ENCODE results near the gene MGAT5B. TPM values are rescaled to one million over a fixed set of nuclear protein-coding genes. Genes with fewer than 3 reads are reported as not detected.

The MGAT5B gene
- total and polyA plus RNA-seq, 4 experiments from 2014 or later, result 0.25 to 2.4 (median 1.8) TPM; not detected in 1

DNA sequence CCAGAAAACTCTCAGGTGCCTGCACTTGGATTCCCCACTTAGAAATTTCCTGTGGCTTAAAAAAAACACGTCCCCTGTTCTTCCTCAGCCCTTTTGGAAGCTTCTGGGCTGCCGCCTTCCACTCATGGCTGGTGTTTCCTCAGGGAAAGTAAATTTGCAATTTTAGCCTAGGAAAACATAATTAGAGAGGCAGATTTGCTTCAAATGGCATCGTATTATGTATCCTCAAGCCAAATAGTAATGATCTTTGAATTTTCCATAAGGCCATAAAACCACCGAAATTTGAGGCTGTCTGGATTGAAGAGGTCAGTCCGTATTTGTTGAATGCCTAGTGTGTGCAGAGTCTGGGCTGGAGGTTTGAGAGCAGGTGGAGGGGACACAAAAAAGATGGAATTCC is 17.7 kb downstream of the MGAT5B start:
- Histone ChIP-seq H3K9me3 (ENCODE audit: control insufficient read depth in 1 of 2, low read length in 2 of 2) (no peaks in the 10 kb centered on the region), H3K36me3 (ENCODE audit: insufficient read depth, low read length) (no peaks in the 10 kb centered on the region), H3K27me3 (ENCODE audit: insufficient read depth, low read length) (no peaks in the 10 kb centered on the region), H3K4me1 (ENCODE audit: insufficient read depth, low read length) (no peaks in the 10 kb centered on the region), H3K27ac (ENCODE audit: low read depth, low read length) (no peak overlapping the region), H3K4me3 (ENCODE audit: low read length in 2 of 2) (no peak overlapping the region)
- Mint-ChIP-seq H3K36me3 (no peaks in the 10 kb centered on the region), H3K27ac (no peak overlapping the region), H3K27me3 (no peaks in the 10 kb centered on the region), H3K4me1 (no peaks in the 10 kb centered on the region), H3K9me3 (no peaks in the 10 kb centered on the region), H3K4me3 (no peak overlapping the region)
- intact Hi-C loops (cut with micrococcal nuclease), result no loop called here
- POLR2A ChIA-PET (ENCODE audit: partially characterized antibody), result no interaction called here
- CTCF ChIA-PET (ENCODE audit: partially characterized antibody), result no interaction called here
- no peak for DNase-seq

DNA sequence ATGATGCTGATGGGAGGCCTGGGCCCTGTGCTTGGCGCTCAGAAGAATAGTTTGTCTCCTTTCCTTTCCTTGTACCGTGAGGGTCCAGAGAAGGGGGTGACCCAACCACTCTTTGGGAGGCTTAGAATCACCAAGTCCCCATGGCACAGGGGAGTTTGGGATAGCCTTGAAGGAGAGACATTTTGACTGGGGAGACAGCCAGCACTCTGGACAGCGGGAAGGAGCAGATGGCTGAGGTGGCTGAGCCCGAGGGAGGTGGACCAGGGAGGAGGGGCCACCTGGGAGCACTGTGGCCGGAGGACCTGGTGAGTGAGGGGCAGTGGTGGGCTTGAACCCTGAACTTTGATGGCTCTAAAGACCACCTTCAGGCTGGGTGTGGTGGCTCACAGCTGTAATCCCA is 18.2 kb downstream of the MGAT5B start:
- no peaks in the 10 kb centered on the region for H3K4me1 ChIP-seq (ENCODE audit: insufficient read depth, low read length)
- Mint-ChIP-seq H3K9me3 (no peaks in the 10 kb centered on the region), H3K4me1 (no peaks in the 10 kb centered on the region), H3K27ac (no peak overlapping the region), H3K36me3 (no peaks in the 10 kb centered on the region), H3K27me3 (no peaks in the 10 kb centered on the region), H3K4me3 (no peak overlapping the region)
- H3K9me3 ChIP-seq (ENCODE audit: control insufficient read depth in 1 of 2, low read length in 2 of 2), result no peaks in the 10 kb centered on the region
- DNase-seq, result no peak
- no peaks in the 10 kb centered on the region for H3K27me3 ChIP-seq (ENCODE audit: insufficient read depth, low read length)
- no peak overlapping the region for H3K4me3 ChIP-seq (ENCODE audit: low read length in 2 of 2)
- H3K36me3 ChIP-seq (ENCODE audit: insufficient read depth, low read length), result no peaks in the 10 kb centered on the region
- CTCF ChIA-PET (ENCODE audit: partially characterized antibody), result no interaction called here
- no peak overlapping the region for H3K27ac ChIP-seq (ENCODE audit: low read depth, low read length)
- POLR2A ChIA-PET (ENCODE audit: partially characterized antibody), result no interaction called here
- intact Hi-C loops (cut with micrococcal nuclease), result no loop called here

DNA sequence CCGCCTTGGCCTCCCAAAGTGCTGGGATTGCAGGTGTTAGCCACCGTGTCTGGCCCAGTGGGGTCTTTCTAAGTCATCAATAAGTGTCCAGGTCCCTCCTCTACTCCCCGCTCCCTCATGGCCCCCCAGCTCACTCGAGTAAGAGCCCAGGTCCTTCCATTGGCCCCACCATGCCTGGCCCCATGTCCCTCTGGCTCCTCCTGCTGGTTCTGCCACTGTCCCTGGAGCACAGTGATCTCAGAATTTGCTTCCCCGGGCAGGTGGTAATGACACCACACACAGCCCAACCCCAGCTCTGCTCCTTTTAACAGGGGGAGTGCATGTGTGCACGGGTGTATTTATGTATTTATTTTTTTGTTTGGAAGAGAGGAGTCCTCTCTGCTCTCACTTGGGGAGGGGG is 19.6 kb downstream of the MGAT5B start:
- H3K27me3 ChIP-seq (ENCODE audit: insufficient read depth, low read length), result no peaks in the 10 kb centered on the region
- no peaks in the 10 kb centered on the region for H3K9me3 ChIP-seq (ENCODE audit: control insufficient read depth in 1 of 2, low read length in 2 of 2)
- no peak overlapping the region for H3K4me3 ChIP-seq (ENCODE audit: low read length in 2 of 2)
- H3K36me3 ChIP-seq (ENCODE audit: insufficient read depth, low read length), result no peaks in the 10 kb centered on the region
- ChIA-PET POLR2A (ENCODE audit: partially characterized antibody) (no interaction called here), CTCF (ENCODE audit: partially characterized antibody) (no interaction called here)
- H3K36me3 Mint-ChIP-seq, result no peaks in the 10 kb centered on the region
- H3K27ac Mint-ChIP-seq, result no peak overlapping the region
- no peak for DNase-seq
- H3K4me3 Mint-ChIP-seq, result no peak overlapping the region
- intact Hi-C loops (cut with micrococcal nuclease), result no loop called here
- no peaks in the 10 kb centered on the region for H3K4me1 Mint-ChIP-seq
- H3K9me3 Mint-ChIP-seq, result peaks cover 0 to 2% (median 0%) of the 10 kb centered on the region in 8 donors
- H3K27me3 Mint-ChIP-seq, result no peaks in the 10 kb centered on the region
- H3K4me1 ChIP-seq (ENCODE audit: insufficient read depth, low read length), result no peaks in the 10 kb centered on the region
- H3K27ac ChIP-seq (ENCODE audit: low read depth, low read length), result no peak overlapping the region

DNA sequence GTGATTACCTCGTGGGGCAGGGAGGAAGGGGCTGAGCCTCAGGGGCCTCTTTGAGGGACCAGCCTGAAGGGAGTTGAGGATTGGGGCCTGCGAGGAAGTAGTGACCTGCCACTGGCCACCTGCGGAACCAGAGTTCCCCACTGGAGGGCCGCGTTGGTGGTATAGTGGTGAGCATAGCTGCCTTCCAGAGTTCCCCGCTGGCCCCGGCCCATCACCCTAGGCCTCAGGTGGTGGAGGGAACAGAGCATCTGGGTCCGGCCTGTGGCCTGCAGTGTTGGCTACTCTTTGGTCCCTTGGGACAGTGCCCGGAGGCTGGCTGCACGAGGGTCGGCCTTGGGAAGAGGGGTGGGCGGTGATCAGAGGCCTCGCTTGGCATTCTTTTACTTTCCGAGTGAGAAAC is 20.5 kb downstream of the MGAT5B start:
- intact Hi-C loops (cut with micrococcal nuclease), result no loop called here
- Histone ChIP-seq H3K4me1 (ENCODE audit: insufficient read depth, low read length) (no peaks in the 10 kb centered on the region), H3K27me3 (ENCODE audit: insufficient read depth, low read length) (no peaks in the 10 kb centered on the region), H3K4me3 (ENCODE audit: low read length in 2 of 2) (no peak overlapping the region), H3K9me3 (ENCODE audit: control insufficient read depth in 1 of 2, low read length in 2 of 2) (no peaks in the 10 kb centered on the region), H3K36me3 (ENCODE audit: insufficient read depth, low read length) (no peaks in the 10 kb centered on the region), H3K27ac (ENCODE audit: low read depth, low read length) (no peak overlapping the region)
- H3K27me3 Mint-ChIP-seq, result no peaks in the 10 kb centered on the region
- no peaks in the 10 kb centered on the region for H3K36me3 Mint-ChIP-seq
- H3K27ac Mint-ChIP-seq, result no peak overlapping the region
- DNase-seq, result no peak
- no peaks in the 10 kb centered on the region for H3K4me1 Mint-ChIP-seq
- no peak overlapping the region for H3K4me3 Mint-ChIP-seq
- peaks cover 0 to 2% (median 0%) of the 10 kb centered on the region in 8 donors for H3K9me3 Mint-ChIP-seq
- POLR2A ChIA-PET (ENCODE audit: partially characterized antibody), result no interaction called here
- CTCF ChIA-PET (ENCODE audit: partially characterized antibody), result no interaction called here

DNA sequence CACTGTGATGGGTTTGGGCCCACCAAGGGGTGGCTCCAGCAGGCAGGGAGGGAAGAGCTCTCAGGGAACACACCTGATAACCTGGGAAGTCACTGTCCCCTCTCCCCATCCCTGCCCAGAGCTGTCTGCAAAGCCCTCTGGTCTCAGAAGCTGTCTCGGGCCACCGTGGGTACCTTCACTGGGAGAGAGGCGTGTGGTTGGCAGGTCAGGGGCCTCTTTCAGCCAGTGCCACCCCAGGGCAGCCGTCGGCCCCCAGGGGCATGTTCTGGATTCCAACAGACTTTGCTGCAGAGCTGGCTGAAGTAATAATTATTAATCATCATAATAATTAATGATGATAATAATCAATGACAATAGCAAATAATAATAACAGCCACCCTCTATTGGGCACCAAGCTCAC is 21.1 kb downstream of the MGAT5B start:
- Histone ChIP-seq H3K9me3 (ENCODE audit: control insufficient read depth in 1 of 2, low read length in 2 of 2) (no peaks in the 10 kb centered on the region), H3K4me3 (ENCODE audit: low read length in 2 of 2) (no peak overlapping the region), H3K27me3 (ENCODE audit: insufficient read depth, low read length) (no peaks in the 10 kb centered on the region), H3K27ac (ENCODE audit: low read depth, low read length) (no peak overlapping the region), H3K4me1 (ENCODE audit: insufficient read depth, low read length) (no peaks in the 10 kb centered on the region), H3K36me3 (ENCODE audit: insufficient read depth, low read length) (no peaks in the 10 kb centered on the region)
- H3K36me3 Mint-ChIP-seq, result no peaks in the 10 kb centered on the region
- no peaks in the 10 kb centered on the region for H3K27me3 Mint-ChIP-seq
- no peak overlapping the region for H3K27ac Mint-ChIP-seq
- H3K4me1 Mint-ChIP-seq, result no peaks in the 10 kb centered on the region
- H3K9me3 Mint-ChIP-seq, result peaks cover 0 to 2% (median 0%) of the 10 kb centered on the region in 8 donors
- CTCF ChIA-PET (ENCODE audit: partially characterized antibody), result no interaction called here
- DNase-seq, result no peak
- no peak overlapping the region for H3K4me3 Mint-ChIP-seq
- intact Hi-C loops (cut with micrococcal nuclease), result no loop called here
- POLR2A ChIA-PET (ENCODE audit: partially characterized antibody), result no interaction called here

DNA sequence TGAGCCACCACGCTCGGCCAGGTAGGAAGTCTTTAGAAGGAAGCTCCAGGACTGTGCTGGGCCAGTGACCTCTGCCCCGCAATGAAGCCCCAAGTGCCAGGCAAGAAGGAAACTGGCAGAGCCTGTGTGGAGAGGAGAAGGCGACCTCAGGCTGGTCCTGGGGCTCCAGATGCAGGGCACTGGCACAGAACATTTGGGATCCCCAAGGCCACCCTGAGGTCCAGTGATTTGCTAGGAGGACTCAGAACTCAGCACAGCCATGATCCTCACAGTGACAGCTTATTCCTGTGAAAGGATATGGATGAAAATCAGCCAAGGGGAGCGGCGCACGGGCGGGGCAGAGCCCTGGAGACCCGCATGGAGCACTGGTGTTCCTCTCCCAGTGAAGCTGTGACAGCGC is 24.1 kb downstream of the MGAT5B start:
- Mint-ChIP-seq H3K36me3 (no peaks in the 10 kb centered on the region), H3K4me1 (no peaks in the 10 kb centered on the region), H3K4me3 (no peak overlapping the region), H3K9me3 (peaks cover 0 to 2% (median 0%) of the 10 kb centered on the region in 8 donors), H3K27me3 (no peaks in the 10 kb centered on the region), H3K27ac (no peak overlapping the region)
- POLR2A ChIA-PET (ENCODE audit: partially characterized antibody), result no interaction called here
- CTCF ChIA-PET (ENCODE audit: partially characterized antibody), result interaction anchor here (2.2 kb wide), 1 partner anchor 164 kb away, joined by 5 read pairs; no protein-coding TSS in a partner anchor
- Histone ChIP-seq H3K9me3 (ENCODE audit: control insufficient read depth in 1 of 2, low read length in 2 of 2) (no peaks in the 10 kb centered on the region), H3K36me3 (ENCODE audit: insufficient read depth, low read length) (no peaks in the 10 kb centered on the region), H3K4me3 (ENCODE audit: low read length in 2 of 2) (no peak overlapping the region), H3K4me1 (ENCODE audit: insufficient read depth, low read length) (no peaks in the 10 kb centered on the region), H3K27me3 (ENCODE audit: insufficient read depth, low read length) (no peaks in the 10 kb centered on the region), H3K27ac (ENCODE audit: low read depth, low read length) (no peak overlapping the region)
- intact Hi-C loops (cut with micrococcal nuclease), result no loop called here
- DNase-seq, result no peak

DNA sequence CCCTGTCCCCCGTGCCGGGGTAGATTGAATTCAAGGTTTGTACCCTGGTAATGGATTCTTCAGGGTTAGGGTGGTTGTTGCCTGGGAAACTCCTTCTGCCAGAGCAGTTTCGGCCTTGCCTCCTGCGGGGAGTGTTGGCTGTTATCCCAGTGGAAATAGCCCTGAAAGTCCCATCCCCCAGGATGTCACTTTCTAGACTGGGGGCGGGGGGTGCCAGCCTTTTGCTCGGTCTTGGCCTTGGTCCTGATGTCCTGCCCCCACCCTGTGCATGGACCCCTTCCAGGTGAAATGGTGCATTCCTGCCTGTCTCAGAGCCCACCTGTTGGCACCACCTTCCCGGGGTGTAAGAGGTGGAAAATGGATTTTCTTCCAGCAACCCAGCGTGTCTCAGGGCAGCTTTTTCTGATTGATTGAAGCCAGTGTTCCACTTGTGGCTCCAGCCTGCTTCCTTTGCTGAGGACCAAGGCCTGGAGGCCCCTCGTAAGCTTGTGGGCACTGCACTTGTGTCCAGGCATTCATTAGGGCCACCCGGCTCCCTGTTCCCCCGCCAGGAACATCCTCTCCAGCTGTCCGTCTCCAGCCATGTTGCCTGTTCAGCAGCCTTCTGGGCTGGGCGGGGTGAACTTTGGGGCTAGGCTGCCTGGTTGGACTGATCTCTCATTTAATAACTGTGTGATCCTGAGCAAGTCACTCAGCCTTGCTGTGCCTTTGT is 25.6 kb downstream of the MGAT5B start:
- no peaks in the 10 kb centered on the region for H3K9me3 ChIP-seq (ENCODE audit: control insufficient read depth in 1 of 2, low read length in 2 of 2)
- no peaks in the 10 kb centered on the region for H3K27me3 ChIP-seq (ENCODE audit: insufficient read depth, low read length)
- Mint-ChIP-seq H3K9me3 (peaks cover 0 to 2% (median 0%) of the 10 kb centered on the region in 8 donors), H3K27ac (no peak overlapping the region), H3K36me3 (no peaks in the 10 kb centered on the region), H3K4me3 (no peak overlapping the region), H3K4me1 (no peaks in the 10 kb centered on the region), H3K27me3 (no peaks in the 10 kb centered on the region)
- no peaks in the 10 kb centered on the region for H3K4me1 ChIP-seq (ENCODE audit: insufficient read depth, low read length)
- POLR2A ChIA-PET (ENCODE audit: partially characterized antibody), result no interaction called here
- no peak overlapping the region for H3K4me3 ChIP-seq (ENCODE audit: low read length in 2 of 2)
- H3K36me3 ChIP-seq (ENCODE audit: insufficient read depth, low read length), result no peaks in the 10 kb centered on the region
- CTCF ChIA-PET (ENCODE audit: partially characterized antibody), result no interaction called here
- intact Hi-C loops (cut with micrococcal nuclease), result no loop called here
- no peak overlapping the region for H3K27ac ChIP-seq (ENCODE audit: low read depth, low read length)
- no peak for DNase-seq

DNA sequence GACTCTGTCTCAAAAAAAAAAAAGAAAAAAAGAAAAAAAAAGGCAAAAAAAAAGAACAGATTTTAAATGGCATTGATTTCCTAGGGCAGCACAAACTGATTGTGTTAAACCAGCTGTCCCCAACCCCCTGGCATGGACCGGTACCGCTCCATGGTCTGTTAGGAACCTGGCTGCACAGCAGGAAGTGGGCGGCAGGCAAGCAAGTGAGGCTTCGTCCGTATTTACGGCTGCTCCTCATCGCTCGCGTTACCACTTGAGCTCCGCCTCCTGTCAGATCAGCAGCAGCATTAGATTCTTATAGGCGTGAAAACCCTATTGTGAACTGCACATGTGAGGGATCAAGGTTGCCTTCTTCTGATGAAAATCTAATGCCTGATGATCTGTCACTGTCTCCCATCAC is 26.6 kb downstream of the MGAT5B start:
- ChIA-PET CTCF (ENCODE audit: partially characterized antibody) (no interaction called here), POLR2A (ENCODE audit: partially characterized antibody) (no interaction called here)
- Histone ChIP-seq H3K9me3 (ENCODE audit: control insufficient read depth in 1 of 2, low read length in 2 of 2) (no peaks in the 10 kb centered on the region), H3K4me1 (ENCODE audit: insufficient read depth, low read length) (no peaks in the 10 kb centered on the region), H3K4me3 (ENCODE audit: low read length in 2 of 2) (no peak overlapping the region), H3K27ac (ENCODE audit: low read depth, low read length) (no peak overlapping the region), H3K36me3 (ENCODE audit: insufficient read depth, low read length) (no peaks in the 10 kb centered on the region), H3K27me3 (ENCODE audit: insufficient read depth, low read length) (no peaks in the 10 kb centered on the region)
- intact Hi-C loops (cut with micrococcal nuclease), result no loop called here
- Mint-ChIP-seq H3K27me3 (no peaks in the 10 kb centered on the region), H3K36me3 (no peaks in the 10 kb centered on the region), H3K4me3 (no peak overlapping the region), H3K4me1 (no peaks in the 10 kb centered on the region), H3K9me3 (peaks cover 0 to 2% (median 0%) of the 10 kb centered on the region in 8 donors), H3K27ac (no peak overlapping the region)
- no peak for DNase-seq

Data from CD4-positive, alpha-beta memory T cell (primary cell).